GM18517 (cell line): ENCODE results near the gene HRG.

Experiments
- ATAC-seq: cut with Tn5 transposase; IDR thresholded peaks from one replicate; pipeline ENCODE4 v1.9.1; 2021; ENCODE audit warnings: mild to moderate bottlenecking, moderate library complexity; ENCODE audit not compliant: unreplicated experiment

The HRG gene

DNA sequence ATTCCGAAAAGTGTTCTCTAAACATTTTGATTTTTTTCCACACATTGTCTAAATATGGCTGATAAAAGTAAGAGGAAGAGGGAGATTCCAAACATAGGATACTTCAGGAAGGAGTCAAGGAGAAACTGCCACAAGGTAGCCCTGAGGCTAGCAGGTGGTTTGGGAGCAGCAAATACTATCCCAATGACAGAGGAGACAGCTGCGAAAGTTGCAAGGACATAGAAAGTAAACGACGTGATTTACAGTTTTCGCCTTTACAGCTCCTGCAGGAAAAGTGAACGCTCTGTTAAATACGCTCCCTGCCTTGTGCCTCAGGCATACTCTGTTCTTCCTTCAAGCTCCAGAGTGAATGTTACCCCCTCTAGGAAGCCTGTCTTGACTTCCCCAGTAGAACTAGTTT, 29.3 kb upstream of the HRG start:
- no peak for ATAC-seq

- no peak for ATAC-seq
Observed at GRCh38 chr3:186637686-186638085, 28.1 kb upstream of the HRG start.

- no peak for ATAC-seq
Observed at GRCh38 chr3:186638259-186638658, 27.6 kb upstream of the HRG start.

- no peak for ATAC-seq
Observed at GRCh38 chr3:186639778-186640472, 25.9 kb upstream of the HRG start, which contains the start of gene FETUB. Gene FETUB, plus strand, starts transcription at chr3:186640399. Its CDS starts 62 bp downstream, at chr3:186640461.

DNA sequence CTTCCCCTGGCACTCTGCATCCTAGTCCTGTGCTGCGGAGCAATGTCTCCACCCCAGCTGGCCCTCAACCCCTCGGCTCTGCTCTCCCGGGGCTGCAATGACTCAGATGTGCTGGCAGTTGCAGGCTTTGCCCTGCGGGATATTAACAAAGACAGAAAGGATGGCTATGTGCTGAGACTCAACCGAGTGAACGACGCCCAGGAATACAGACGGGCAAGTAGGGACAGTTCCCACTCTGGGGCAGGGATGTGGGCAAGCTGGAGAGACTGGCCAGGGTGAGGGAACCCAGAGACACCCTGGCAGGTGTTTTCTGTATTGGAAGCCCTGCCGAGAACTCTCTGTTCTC, 25.4 kb upstream of the HRG start:
- no peak for ATAC-seq

DNA sequence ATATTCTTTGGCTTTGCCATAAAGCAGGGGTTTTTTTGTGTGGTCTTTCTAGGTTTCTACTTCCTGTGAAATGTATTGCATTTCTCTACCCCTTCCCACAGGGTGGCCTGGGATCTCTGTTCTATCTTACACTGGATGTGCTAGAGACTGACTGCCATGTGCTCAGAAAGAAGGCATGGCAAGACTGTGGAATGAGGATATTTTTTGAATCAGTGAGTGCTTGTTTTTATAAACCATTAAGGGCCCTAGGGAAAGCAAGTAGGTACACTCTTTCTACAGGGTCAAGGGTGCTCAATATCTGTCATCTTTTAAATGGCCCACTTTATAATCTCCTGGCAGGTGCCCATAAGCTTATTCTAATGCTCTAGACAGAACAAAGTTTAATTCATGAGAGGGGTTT, 24.9 kb upstream of the HRG start:
- ATAC-seq: no peak

DNA sequence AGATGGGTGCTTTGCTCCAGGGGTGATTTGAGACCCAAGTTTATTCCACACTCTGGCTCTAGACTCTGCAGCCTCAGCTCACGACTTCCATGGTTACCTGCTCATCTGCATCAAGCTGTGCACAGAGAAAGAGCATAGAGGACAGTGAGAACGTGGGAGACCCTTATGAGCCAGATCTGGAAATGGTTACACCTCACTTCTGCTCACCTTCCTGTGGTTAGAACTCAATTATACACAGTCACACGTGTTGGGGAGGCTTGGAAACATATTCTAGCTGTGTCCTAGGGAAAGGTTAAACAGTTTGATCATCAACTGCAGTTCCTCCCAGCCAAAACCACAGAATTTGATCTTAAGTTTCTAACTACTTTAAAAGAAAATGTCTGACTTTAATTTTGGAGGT, 23.8 kb upstream of the HRG start:
- ATAC-seq: no peak

- ATAC-seq: no peak
Observed at GRCh38 chr3:186643493-186643892, 22.3 kb upstream of the HRG start.

GRCh38 chr3:186644683-186645082, 21.1 kb upstream of the HRG start:
- ATAC-seq: no peak

- no peak for ATAC-seq
Observed at GRCh38 chr3:186646106-186646505, 19.7 kb upstream of the HRG start.

GRCh38 chr3:186646841-186647240, 19.0 kb upstream of the HRG start:
- no peak for ATAC-seq

DNA sequence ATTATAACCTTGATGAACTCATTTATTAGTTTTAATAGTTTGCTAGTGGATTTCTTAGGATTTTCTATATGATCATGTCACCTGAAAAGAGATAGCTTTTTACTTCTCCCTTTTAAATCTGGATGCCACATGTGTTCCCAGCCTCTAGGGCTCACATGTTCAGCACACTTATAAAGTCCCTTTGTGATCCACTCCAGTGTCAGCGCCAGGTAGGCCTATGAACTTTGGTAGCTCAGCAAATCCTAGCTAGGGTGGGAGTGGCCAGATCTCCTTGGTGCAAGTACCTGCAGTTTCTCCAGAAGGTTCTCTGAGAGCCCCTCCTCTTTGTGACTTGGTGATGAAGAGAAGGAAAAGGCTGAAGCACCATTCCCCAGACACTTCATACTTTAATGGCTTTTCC, 17.0 kb upstream of the HRG start:
- no peak for ATAC-seq

GRCh38 chr3:186651678-186652215, 14.1 kb upstream of the HRG start:
- ATAC-seq: no peak

DNA sequence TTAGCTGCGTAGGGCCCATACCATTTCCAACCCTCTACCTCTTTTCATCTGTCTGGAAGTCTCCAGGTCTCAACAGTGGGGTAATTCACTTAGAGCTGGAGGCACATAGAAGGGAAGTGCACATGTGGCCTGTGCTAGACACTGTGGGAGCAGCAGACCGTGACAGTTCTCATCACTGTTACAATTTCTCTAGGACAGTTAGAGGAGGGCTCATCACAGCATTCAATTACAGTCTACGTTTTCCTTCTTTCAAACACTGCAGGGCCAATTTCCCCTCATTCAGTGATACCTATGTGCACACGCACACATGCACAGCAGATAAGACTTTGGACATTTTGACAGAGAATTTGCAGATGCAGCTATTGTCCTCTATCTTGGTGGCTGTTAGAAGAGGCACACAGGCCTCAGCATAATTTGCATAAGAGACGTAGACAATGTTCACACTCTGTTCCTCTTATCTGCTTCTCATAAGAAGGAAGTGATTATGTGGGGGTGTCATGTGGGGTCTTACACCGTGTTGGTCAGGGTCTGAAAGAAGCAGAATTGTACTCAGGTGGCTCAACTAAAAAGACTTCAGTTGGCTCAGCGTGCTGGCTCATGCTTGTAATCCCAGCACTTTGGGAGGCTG, 12.6 kb upstream of the HRG start:
- ATAC-seq: peak; percentile 93

DNA sequence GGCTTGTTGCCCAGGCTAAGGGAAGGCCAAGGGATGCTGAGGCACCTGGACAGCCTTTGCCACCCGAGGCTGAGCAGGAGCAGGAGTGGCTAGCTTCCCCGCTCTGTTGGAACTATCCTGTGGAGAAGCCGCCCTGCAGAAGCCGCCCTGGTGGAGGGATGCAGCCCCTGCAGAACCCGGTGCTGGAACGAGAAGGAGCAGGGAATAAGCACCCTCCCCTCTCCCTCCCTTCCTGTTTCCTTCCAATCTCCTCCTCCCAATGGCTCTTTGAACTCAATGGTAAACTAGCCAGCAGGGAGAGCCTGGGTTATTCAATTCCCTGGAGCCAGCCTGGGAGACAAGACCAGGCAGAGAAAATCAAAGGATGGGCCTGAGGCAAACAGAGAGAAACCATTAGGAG, 11.8 kb upstream of the HRG start:
- ATAC-seq: no peak

- ATAC-seq: no peak
Observed at GRCh38 chr3:186663361-186664118, 2.3 kb upstream of the HRG start.

DNA sequence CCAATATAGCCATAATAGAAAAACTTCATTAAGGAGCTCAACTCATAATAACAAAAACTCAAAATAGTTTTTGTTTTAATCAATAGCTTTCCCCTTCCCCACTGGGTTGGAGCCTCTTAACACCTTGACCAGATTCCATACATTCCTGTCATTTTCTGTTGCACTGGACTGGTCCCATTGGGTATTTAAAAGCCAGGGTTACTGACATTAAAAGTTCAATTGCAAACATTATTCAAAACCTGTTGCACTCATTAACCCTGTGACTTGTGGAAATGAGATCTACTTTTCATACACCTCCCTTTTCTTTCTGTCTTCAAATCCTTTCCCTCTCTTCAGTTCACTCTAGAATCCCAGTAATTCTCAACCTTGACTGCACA, 1.7 kb upstream of the HRG start:
- no peak for ATAC-seq

DNA sequence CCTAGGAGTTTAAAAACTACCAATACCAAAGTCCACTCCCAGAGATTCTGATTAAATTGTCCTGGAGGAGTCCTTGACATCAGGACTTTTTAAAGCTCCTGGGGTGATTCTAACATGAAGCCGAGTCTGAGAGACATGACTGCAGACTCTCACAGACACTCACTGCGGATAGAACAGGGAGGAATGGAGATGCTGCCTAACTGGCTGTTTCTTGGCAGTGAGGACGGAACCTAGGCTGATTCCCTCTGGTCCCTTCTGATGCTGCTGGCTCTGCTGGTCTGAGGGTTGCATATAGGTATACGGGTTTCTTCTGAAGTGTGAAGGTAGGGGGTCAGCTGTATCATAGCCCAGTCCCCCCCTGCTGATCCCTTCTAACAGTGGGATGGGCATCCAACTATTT, 1.3 kb upstream of the HRG start:
- no peak for ATAC-seq

DNA sequence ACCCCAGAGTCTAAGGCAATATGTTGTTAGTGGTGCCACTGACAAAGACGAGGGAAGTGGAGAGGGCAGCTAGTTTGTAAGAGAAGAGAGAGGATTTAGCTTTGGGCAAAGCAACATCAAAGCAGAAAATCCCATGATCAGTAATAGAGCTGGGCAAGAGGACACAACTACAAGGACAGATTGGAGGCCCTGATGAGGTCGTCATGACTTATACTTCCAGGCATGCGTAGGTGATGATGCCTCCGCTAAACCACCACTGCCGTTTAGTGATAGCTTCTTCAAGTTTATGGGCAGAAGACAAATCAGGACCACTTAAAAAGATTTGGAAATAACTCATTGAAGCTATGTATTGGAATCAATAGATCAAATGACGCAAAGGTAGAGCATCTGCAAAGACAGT, 2.6 kb downstream of the HRG start:
- ATAC-seq: no peak

DNA sequence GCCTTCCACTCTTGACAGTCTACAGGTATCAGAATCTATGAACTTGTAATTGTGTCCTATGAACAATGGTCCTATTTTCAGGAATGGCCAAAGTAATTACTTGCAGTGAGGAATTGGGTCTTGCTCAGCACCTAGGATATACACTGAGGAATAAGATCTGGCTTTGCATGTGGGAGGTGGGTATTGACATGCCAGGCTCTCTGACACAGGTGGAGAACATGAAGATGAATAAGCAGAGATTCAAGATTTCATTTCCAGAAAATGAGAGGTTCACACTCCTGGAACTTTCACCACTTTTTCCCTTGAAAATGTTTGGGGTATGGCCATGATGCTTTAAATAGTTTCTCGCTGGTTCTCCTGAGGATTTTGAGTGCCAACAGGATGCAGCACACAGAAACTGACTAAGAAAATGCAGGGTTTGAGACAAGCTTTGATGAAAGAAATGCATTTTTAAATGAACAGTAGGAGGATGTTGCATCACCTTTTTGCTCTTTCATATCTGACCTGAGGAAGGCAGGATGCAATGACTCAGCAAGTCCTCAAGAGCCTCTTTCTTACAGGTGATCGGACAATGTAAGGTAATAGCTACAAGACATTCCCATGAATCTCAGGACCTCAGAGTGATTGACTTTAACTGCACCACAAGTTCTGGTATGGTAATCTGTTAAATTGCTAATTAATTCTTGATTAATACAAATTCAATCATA, 3.7 kb downstream of the HRG start:
- no peak for ATAC-seq

DNA sequence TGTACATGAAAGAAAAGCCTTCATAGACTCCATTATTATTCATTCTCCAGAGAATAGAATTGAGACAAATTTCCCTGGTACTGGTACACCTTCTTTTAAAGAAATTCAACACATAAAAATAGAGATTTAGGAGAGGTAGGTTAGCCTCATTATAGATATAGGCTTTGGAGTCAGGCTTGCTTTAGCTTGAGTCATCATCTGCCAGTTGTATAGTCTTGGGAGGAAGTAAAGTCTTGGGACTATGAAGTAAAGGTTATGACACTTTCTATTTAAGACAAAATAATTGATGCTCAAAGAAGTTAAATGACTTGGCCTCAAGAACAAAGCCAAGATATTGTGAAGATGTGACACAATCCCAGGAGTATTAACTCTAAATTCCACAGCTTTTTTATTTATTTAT, 4.3 kb downstream of the HRG start:
- no peak for ATAC-seq
